ENCODE data around the gene KCNAB1. TPM values are rescaled to one million over a fixed set of nuclear protein-coding genes. Genes with fewer than 3 reads are reported as not detected.

The KCNAB1 gene
- total RNA-seq, 1 experiment from 2014 or later: 1.0 TPM

- Mint-ChIP-seq H3K4me3 (no peak overlapping the region), H3K27ac (no peak overlapping the region), H3K4me1 (peaks cover 7% of the 10 kb centered on the region), H3K27me3 (ENCODE audit: low read depth) (no peaks in the 10 kb centered on the region), H3K36me3 (no peaks in the 10 kb centered on the region), H3K9me3 (no peaks in the 10 kb centered on the region)
- no peak for TF ChIP-seq ZNF671 (CRISPR knock-in tag; IDR thresholded peaks at IDR 0.05)
- no peak for TF ChIP-seq HMGA2 (CRISPR knock-in tag; IDR thresholded peaks at IDR 0.05)
- no peak for TF ChIP-seq FOXP4 (CRISPR knock-in tag; IDR thresholded peaks at IDR 0.05)
- no peak for TF ChIP-seq ZNF263 (CRISPR knock-in tag; IDR thresholded peaks at IDR 0.05; ENCODE audit: low read depth)
- no peak for TF ChIP-seq AFF4 (CRISPR knock-in tag; IDR thresholded peaks at IDR 0.05; ENCODE audit: borderline replicate concordance)
- no peak for TF ChIP-seq ZMAT4 (CRISPR knock-in tag; IDR thresholded peaks at IDR 0.05)
- TF ChIP-seq ELF4 (CRISPR knock-in tag; IDR thresholded peaks at IDR 0.05; ENCODE audit: low read depth): no peak
- no peak for DNase-seq (ENCODE audit: low spot score)
- POLR2A ChIA-PET: no interaction called here
- CTCF ChIA-PET: no interaction called here
- ATAC-seq: no peak
These were observed 182.8 kb downstream of the KCNAB1 start for GRCh38 chr3:156303001-156303707.

GRCh38 chr3:156304406-156304805 is 184.0 kb downstream of the KCNAB1 start:
- no peak overlapping the region for H3K4me3 Mint-ChIP-seq
- H3K27me3 Mint-ChIP-seq (ENCODE audit: low read depth): no peaks in the 10 kb centered on the region
- peaks cover 11% of the 10 kb centered on the region for H3K4me1 Mint-ChIP-seq
- ChIA-PET CTCF (no interaction called here), POLR2A (no interaction called here)
- no peaks in the 10 kb centered on the region for H3K36me3 Mint-ChIP-seq
- H3K9me3 Mint-ChIP-seq: no peaks in the 10 kb centered on the region
- no peak for ATAC-seq
- no peak overlapping the region for H3K27ac Mint-ChIP-seq
- no peak for DNase-seq (ENCODE audit: low spot score)
- TF ChIP-seq IRF2 (CRISPR knock-in tag; IDR thresholded peaks at IDR 0.05; ENCODE audit: borderline replicate concordance, low read depth) (no peak), STAT6 (CRISPR knock-in tag; conservative IDR thresholded peaks at IDR 0.05; ENCODE audit: low read depth) (no peak), ZNF416 (CRISPR knock-in tag; IDR thresholded peaks at IDR 0.05) (no peak), ZNF671 (CRISPR knock-in tag; IDR thresholded peaks at IDR 0.05) (no peak), FOXJ3 (CRISPR knock-in tag; IDR thresholded peaks at IDR 0.05; ENCODE audit: borderline replicate concordance) (no peak), ARID4B (CRISPR knock-in tag; IDR thresholded peaks at IDR 0.05; ENCODE audit: borderline replicate concordance) (no peak), ZNF512 (CRISPR knock-in tag; IDR thresholded peaks at IDR 0.05; ENCODE audit: borderline replicate concordance) (no peak), ELF4 (CRISPR knock-in tag; IDR thresholded peaks at IDR 0.05; ENCODE audit: low read depth) (no peak), NR1H2 (CRISPR knock-in tag; IDR thresholded peaks at IDR 0.05) (no peak), E2F5 (CRISPR knock-in tag; IDR thresholded peaks at IDR 0.05) (no peak), E2F4 (CRISPR knock-in tag; IDR thresholded peaks at IDR 0.05; ENCODE audit: borderline replicate concordance, low read depth) (no peak)

Data from WTC11 (cell line).